Lung (tissue), 12 donors: ENCODE measurements around the gene AP1AR. TPM values are rescaled to one million over a fixed set of nuclear protein-coding genes. Genes with fewer than 3 reads are reported as not detected.

Experiments used
- ATAC-seq: fragments of 200-7000 bp; cut with Tn5 transposase; one replicate; pipeline ENCODE4 v1.9.1; 2020; ENCODE audit warnings: moderate number of reproducible peaks; ENCODE audit not compliant: insufficient read depth, low FRiP score
- DNase-seq, 3 donors: peaks; one replicate each; pipeline ENCODE4 v3.0.0-alpha.2; 2013 to 2017
- H3K27ac ChIP-seq, 2 donors: one replicate each; pipeline ENCODE4 v1.5.1; 2013; ENCODE audit warnings: mild to moderate bottlenecking in 2 of 2, moderate library complexity in 2 of 2, control low read depth in 1 of 2, inconsistent platforms in 1 of 2, low read depth in 1 of 2, low read length in 1 of 2
- H3K27me3 ChIP-seq, 3 donors: one replicate each; pipeline ENCODE4 v1.5.1; 2013; ENCODE audit warnings: low read length in 2 of 3; ENCODE audit not compliant: control insufficient read depth in 3 of 3, insufficient read depth in 3 of 3
- H3K36me3 ChIP-seq, 4 donors: one replicate each; pipeline ENCODE4 v1.5.1; 2013; ENCODE audit warnings: low read length in 4 of 4, mild to moderate bottlenecking in 1 of 4, moderate library complexity in 1 of 4; ENCODE audit not compliant: control insufficient read depth in 4 of 4, insufficient read depth in 4 of 4
- H3K4me1 ChIP-seq, 5 donors: one replicate each; pipeline ENCODE4 v1.5.1; 2013; ENCODE audit warnings: low read length in 5 of 5, mild to moderate bottlenecking in 2 of 5, moderate library complexity in 1 of 5; ENCODE audit not compliant: control insufficient read depth in 5 of 5, insufficient read depth in 5 of 5
- H3K4me3 ChIP-seq: one replicate; pipeline ENCODE4 v1.5.1; 2013; ENCODE audit warnings: mild to moderate bottlenecking, control low read depth, moderate library complexity
- H3K9ac ChIP-seq, 2 donors: one replicate each; pipeline ENCODE4 v1.5.1; 2013; ENCODE audit warnings: low read length in 2 of 2, control low read depth in 1 of 2; ENCODE audit not compliant: insufficient read depth in 1 of 2
- H3K9me3 ChIP-seq, 4 donors: one replicate each; pipeline ENCODE4 v1.5.1; 2013; ENCODE audit warnings: low read length in 3 of 4, mild to moderate bottlenecking in 1 of 4, moderate library complexity in 1 of 4; ENCODE audit not compliant: control insufficient read depth in 4 of 4, insufficient read depth in 3 of 4
- CTCF ChIP-seq: IDR thresholded peaks from 2 replicates; pipeline ENCODE4 v1.5.1; 2012; ENCODE audit warnings: mild to moderate bottlenecking; ENCODE audit errors: control extremely low read depth, extremely low read depth
- WGBS, 2 donors: extraction: QIAGEN DNeasy Blood & Tissue Kit; methylation state at CpG; one replicate each; pipeline ENCODE4 v1.1.7; 2013; 5-methylcytosine and 5-hydroxymethylcytosine counted together
- polyA plus RNA-seq, 2 donors: library from polyadenylated mRNA; stranded (reverse); fragments of 200-250 nt; gene quantifications; one replicate each; pipeline ENCODE4 v1.2.1, GENCODE V29; 2013
- total RNA-seq, 2 donors: library from RNA; depleted of rRNA in 1 of 2; stranded (reverse); fragments of >200 nt in 1 of 2; gene quantifications; one replicate each; pipeline ENCODE4 v1.2.1, GENCODE V29; 2014 to 2021
- donor health status: control.
- donor health status: control.
- donor health status: Bipolar disorder and iron deficiency.
- donor health status: healthy.
- donor health status: DM: yes; HTN: yes; CAD: no.

AP1AR gene
- total and polyA plus RNA-seq, 4 donors = 12.8 to 25.7 (median 19.2) TPM

- TF ChIP-seq CTCF = no peak
- H3K27me3 ChIP-seq = no peaks in the 10 kb centered on the region
- H3K4me1 ChIP-seq = peaks cover 0 to 11% (median 0%) of the 10 kb centered on the region in 5 donors
- H3K4me3 ChIP-seq = no peak overlapping the region
- no peaks in the 10 kb centered on the region for H3K36me3 ChIP-seq
- no peak overlapping the region for H3K9ac ChIP-seq
- no peak for ATAC-seq
- H3K9me3 ChIP-seq = peaks cover 0 to 3% (median 0%) of the 10 kb centered on the region in 4 donors
- WGBS, 2 donors = 87 to 93% methylated on average over 2 of the region's 2 CpGs
- no peak overlapping the region for H3K27ac ChIP-seq
- peak in 1 of 3 donors; percentile 11 for DNase-seq
Measured at GRCh38 chr4:112236040-112236439, 4.5 kb downstream of the AP1AR start.

- 97 to 100% methylated on average over 2 of the region's 2 CpGs for WGBS, 2 donors
- H3K36me3 ChIP-seq = peaks cover 0 to 5% (median 0%) of the 10 kb centered on the region in 4 donors
- no peaks in the 10 kb centered on the region for H3K4me1 ChIP-seq
- H3K9ac ChIP-seq = no peak overlapping the region
- H3K4me3 ChIP-seq = no peak overlapping the region
- H3K27me3 ChIP-seq = no peaks in the 10 kb centered on the region
- H3K9me3 ChIP-seq = no peaks in the 10 kb centered on the region
- no peak overlapping the region for H3K27ac ChIP-seq
- no peak for TF ChIP-seq CTCF
- no peak for DNase-seq
- no peak for ATAC-seq
Measured at GRCh38 chr4:112238833-112239232, 7.2 kb downstream of the AP1AR start.

- no peaks in the 10 kb centered on the region for H3K27me3 ChIP-seq
- H3K4me3 ChIP-seq = no peak overlapping the region
- H3K27ac ChIP-seq = no peak overlapping the region
- H3K36me3 ChIP-seq = peaks cover 0 to 5% (median 0%) of the 10 kb centered on the region in 4 donors
- DNase-seq (no peak), ATAC-seq (no peak)
- no peaks in the 10 kb centered on the region for H3K4me1 ChIP-seq
- H3K9ac ChIP-seq = no peak overlapping the region
- 97 to 99% methylated on average over 2 of the region's 2 CpGs for WGBS, 2 donors
- TF ChIP-seq CTCF = no peak
- no peaks in the 10 kb centered on the region for H3K9me3 ChIP-seq
Measured at GRCh38 chr4:112245383-112245782, 13.8 kb downstream of the AP1AR start.

- ATAC-seq (no peak), DNase-seq (no peak)
- WGBS, 2 donors = 75 to 83% methylated on average over 3 of the region's 3 CpGs
- Histone ChIP-seq H3K4me3 (no peak overlapping the region), H3K27me3 (no peaks in the 10 kb centered on the region), H3K36me3 (peaks cover 0 to 5% (median 0%) of the 10 kb centered on the region in 4 donors), H3K4me1 (peaks cover 0 to 4% (median 0%) of the 10 kb centered on the region in 5 donors), H3K9me3 (no peaks in the 10 kb centered on the region), H3K27ac (no peak overlapping the region), H3K9ac (no peak overlapping the region)
- TF ChIP-seq CTCF = no peak
Measured at GRCh38 chr4:112247021-112247420, 15.4 kb downstream of the AP1AR start.
